Measurements from ENCODE around the gene GRK5.

GRK5 gene

DNA sequence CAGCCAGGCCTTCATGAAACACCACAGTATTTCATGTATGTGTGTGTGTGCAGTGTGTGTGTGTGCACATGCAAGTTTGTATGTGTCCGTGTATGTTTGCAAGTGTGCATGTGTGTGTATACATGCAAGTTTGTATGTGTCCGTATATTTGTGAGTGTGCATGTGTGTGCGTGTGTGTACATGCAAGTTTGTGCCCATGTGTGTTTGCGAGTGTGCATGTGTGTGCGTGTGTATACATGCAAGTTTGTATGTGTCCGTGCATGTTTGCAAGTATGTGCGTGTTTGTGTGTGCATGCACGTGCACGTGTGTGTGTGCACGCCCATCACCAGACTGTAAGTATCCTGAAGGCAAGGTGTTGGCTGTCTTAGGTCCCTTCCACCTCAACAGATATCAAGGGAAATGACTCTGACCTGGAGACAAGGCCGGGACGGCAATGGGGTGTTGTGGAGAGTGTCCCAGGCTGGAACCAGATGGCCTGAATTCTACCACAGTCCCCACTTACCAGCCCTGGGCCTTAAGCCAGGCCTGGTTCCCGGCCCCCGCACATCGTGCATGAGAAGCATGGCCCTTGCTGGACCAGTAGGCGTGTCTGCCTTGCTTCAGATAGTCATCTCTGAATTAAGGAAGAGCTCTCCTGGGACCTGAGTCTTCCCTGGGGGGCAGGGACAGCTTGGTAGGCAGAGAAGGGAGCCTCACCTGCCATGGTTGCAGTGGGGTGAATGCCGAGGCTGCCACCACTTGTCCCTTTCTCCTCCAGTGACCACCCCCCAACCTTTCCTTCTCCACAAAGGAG is 140.0 kb downstream of the GRK5 start:
- DNase-seq: no peak

DNA sequence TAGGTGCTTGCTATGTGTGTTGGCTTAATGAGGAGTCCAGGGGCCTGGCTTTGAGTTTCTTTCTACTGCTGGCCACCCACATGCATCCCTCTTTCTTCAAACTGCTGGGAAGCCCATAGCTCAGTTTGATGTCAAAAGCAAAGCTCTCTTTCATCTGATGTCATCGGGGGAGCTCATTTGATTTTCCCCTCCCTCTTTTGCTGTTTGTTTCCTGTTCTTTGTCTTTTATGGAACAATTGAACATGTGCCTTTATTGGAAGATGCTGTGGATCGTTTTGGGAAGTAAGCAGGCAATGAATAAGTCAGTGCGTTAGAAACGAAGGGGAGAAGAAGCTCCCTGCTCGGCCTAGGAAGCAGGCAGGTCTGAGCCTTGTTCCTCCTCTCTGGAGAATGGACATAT is 140.7 kb downstream of the GRK5 start:
- DNase-seq: no peak

DNA sequence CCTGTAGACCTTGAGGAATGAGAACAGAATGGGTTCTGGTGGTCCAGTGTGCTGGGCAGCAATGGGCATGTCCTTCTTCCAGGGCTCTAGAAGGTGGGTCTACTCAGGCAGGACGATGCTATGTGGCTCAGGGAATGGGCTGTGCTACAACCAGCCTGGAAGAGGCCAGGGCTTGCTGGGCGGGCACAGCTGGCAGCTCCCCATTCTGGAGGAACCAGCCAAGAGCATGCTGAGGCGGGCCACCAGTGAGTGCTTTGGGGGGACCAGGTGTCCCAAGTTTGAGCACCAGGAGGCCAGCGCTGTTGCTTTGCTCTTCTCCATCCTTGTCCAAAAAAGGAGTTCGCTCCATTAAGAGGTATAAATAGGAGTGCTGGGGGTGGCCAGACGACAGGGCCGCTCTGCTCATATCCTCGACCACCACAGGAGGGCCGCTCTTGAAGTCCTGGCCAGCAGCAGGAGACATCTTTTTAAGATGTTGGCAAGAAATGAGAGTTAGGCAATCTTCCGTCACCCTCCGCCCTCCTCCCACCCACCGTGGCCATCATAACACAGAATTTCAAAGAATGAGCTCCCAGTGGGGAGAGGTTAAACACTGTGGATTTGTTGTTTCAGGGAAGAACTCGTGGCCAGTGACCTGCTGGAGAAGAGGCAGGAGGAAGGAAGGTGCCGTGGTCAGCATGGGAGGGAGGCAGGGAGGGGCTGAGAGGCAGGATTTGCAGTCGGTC is 141.3 kb downstream of the GRK5 start:
- no peak for DNase-seq

DNA sequence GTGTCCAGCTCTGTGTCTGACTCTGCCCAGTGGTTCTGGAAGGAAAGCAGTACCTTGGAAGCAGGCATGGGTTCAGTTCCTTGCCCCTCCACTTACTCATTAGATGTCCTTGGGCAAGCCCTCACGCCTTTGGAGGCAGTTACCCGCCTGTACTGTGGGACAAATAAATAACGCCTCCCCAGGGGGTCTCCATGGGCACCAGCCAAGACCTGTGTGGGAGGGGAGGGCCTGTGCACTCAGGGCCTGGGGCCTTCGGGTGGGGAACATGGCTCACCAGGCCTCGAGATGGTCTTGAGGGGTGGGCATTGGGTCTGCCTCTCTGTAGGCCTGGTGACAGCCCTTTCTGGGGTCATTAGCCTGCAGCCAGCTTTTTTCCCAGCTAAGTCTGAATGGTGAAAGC is 142.0 kb downstream of the GRK5 start:
- no peak for DNase-seq

DNA sequence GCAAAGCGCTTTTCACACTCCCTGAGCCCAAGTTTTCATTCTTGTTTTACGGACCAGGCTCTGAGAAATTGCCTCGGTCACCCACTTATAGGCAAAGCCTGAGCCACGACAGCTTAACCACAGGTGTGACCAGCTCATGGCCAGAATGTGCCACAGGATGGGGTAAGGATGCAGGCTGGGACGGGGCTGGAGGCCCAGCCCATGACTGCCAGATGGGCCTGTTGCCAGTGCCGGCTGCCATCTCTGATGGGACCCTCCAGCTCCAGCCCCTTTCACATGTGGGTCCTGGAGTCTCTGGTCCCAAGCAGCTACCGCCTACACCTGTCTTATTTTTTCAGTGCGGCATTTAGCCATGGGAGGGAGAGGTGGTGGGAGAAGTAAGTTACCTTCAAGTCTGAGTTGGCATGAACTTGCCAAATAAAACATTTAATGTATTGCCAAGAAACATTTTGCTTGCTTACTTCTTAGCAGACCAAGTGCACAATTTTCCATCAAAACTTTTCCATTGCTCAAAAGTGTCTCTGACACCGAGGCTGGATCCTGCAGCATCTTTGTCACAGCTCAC is 142.6 kb downstream of the GRK5 start:
- DNase-seq: no peak

DNA sequence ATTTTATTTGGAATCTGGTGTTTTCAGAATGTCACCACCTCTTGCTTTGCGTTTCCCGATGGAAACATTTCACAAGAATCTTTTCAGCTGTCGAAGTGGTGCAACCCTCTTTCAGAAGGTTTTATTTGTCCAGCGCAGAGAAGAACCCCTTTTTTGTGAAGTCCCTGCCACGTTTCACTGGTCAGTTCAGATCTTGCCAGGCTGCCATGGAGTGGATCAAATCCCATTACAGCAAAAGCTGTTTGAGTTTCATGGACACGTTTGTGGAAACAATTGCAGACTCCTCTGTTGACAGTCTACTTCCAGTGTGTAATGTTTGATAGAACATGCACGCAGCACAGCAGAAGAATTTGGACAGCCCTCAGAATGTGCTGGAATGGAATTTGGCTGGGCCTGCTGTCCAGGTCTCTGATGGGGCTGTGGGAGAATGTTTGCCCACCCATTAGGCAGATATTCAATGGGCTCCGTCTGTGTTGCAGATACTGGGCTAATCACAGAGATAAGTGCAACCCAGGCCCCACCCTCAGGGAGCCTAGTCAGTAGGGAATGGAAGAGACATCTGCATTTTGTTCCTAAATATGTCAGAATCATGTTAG is 143.2 kb downstream of the GRK5 start:
- DNase-seq: no peak

DNA sequence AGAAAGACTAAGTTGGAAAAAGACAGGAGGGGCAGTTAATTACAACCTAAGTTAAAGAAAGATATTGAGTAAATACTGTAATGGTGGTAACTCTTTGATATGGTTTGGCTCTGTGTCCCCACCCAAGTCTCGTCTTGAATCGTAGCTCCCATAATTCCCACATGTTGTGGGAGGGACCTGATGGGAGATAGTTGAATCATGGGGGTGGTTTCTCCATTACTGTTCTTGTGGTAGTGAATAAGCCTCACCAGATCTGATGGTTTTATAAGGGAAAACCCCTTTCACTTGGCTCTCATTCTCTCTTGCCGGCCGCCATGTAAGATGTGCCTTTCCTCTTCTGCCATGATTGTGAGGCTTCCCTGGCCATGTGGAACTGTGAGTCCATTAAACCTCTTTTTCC is 143.8 kb downstream of the GRK5 start:
- DNase-seq: no peak

DNA sequence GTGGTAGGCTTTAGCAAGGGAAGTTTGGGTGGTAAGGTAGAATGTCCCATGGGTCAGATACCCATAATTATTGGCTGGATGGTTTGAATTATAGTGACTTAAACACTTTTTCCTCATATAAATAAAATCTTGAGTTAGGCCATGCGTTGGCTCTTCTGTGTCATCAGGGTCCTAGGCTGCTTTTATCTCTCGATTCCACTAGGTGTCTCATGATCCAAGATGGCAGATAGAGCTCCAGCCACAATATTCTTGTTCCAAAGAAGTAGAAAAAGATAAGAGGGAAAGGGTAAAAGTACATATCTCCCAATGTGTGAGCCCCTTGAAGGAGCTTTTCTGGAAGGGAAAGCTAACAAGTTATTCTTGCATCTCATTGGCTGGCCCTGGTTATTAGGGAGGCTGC is 144.7 kb downstream of the GRK5 start:
- no peak for DNase-seq

DNA sequence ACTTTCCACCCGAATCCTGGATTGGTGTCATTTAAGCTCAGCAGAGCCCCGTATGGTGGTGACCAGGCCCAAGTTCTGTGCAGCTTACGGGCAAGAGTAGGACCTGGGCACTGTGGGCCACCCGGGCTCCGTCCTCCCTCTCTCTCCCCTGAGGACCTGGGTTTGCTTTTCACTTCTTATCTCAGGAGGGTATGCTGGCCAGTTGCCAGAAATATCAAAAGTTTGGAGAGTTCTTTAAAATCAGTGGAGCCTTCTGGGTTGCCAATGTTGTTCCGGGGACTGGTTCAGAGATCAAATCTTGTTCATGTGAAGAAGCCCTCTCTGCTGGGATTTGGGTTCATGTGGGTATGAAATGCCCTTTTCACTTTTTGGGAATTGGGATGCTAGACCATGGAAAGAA is 145.4 kb downstream of the GRK5 start:
- no peak for DNase-seq

DNA sequence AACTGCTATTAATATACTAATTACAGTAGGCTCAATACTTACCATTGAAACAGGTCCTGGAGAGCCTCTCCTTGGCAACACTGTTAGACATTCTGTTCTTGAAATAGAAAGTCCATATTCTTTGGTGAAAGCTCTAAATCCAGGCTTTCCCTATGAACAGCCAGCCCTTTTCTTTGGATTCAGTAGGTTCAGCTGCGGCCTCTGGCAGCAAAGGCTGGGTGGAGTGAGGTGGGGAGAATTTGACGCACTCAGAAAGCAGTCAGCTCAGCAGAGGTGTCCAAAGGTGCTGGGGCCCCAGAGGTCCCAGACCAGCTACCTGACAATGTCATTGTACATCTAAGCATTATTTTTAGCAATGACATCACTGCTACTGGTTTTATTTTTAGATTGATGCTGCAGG is 146.1 kb downstream of the GRK5 start:
- DNase-seq: no peak

DNA sequence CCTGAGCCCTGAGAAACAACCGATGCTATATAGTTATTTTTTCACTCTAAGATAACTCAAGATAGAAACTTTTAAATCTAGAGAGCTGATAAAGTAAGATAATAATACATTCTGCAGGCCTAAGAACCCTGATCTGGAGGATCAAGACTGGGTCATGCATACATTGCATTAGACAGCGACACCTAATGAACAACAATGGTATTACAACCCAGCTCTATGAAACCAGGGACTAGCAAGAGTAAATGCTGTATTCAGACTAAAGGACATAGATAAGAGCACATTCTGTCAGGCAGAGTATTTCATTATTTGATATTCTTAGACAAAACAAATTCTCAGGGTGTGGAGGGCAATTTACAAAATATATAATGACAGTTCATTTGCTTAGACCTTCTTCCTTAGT is 148.6 kb downstream of the GRK5 start:
- DNase-seq: no peak

DNA sequence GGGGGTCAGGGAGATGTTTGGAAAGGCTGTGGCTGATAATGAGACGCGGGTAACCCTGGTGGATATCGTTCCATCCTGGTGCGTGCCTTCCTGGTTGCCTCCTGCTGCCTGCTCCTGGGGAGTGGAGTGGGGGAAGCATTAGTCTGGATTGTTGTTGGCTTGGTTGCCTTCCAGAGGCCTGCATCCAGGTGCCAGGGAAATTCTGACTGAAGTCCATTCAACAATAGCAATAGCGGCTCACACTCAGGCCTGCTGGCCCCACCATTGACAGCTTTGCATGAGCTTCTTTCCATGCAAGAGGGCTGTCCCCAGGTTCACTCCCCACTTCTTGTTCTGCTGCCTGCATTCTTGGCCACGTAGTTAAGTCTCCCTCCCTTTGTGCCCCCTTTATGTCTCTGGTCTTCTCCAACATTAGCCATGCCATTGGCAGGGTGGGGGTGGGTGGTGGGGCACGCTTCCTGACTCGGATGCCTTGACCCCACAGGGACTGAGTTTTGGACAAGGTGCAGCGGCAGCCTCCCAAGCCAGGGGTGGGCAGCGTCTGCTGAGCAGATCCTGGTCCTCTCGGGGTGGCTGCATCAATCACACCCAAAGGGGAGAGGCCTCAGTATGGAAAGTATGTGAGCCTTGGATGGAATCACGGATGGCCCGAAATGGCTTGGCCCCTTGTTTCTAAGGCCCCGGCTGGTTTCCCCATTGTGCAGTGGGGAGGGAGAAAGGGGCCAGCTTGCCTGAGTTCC is 150.2 kb downstream of the GRK5 start:
- no peak for DNase-seq

DNA sequence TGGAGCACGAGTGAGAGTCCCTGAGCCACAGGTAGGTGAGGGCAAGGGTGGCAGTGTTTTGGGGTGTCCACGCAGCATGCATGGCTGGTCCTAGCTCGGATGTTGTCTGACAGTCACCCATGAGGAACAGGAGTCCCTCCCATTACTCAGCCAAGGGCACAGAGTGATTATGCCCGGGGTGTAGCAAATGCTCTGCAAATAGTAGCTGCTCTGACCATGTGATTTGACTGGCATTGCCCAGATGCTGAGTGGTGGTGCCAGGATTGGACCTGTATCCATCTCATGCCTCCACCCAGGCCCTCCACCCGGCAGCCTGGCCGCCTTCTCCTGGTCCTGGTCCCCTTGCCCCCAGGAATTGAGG is 150.8 kb downstream of the GRK5 start:
- no peak for DNase-seq

DNA sequence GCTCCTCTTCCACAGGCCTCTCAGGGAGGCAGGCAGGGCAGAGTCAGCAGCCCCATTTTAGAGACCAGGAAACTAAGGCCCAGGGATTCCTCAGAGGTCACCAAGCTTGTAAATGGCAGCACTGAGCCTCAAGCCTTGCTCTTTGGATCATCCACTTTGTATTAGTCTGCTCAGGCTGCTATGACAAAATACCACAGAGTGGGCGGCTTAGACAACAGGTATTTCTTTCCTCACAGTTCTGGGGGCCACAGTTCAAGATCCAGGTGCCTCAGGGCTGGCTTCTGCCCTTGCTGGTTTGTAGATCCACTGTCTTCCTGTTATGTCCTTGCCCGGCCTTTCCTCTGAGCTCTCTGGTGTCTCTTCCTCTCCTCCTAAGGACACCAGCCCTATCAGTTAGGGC is 151.2 kb downstream of the GRK5 start:
- no peak for DNase-seq

DNA sequence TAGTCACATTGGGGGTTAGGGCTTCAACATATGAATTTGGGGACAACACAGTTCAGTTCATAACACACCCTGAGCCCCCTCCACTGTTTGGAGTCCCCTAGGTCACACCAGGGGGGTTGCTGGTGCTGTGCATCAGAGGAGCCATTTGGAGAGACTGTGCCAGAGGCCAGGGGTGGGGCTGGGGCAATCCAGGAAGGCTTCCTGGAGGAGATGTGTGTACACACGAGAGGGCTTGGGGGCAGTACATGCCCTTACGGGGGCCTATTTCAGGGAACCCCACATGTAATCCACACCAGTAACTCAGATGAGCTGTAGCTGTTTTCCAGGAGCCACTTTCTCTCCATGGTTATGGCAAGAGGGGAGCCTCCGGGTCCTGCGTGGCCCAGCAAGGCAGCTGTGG is 151.7 kb downstream of the GRK5 start:
- no peak for DNase-seq

DNA sequence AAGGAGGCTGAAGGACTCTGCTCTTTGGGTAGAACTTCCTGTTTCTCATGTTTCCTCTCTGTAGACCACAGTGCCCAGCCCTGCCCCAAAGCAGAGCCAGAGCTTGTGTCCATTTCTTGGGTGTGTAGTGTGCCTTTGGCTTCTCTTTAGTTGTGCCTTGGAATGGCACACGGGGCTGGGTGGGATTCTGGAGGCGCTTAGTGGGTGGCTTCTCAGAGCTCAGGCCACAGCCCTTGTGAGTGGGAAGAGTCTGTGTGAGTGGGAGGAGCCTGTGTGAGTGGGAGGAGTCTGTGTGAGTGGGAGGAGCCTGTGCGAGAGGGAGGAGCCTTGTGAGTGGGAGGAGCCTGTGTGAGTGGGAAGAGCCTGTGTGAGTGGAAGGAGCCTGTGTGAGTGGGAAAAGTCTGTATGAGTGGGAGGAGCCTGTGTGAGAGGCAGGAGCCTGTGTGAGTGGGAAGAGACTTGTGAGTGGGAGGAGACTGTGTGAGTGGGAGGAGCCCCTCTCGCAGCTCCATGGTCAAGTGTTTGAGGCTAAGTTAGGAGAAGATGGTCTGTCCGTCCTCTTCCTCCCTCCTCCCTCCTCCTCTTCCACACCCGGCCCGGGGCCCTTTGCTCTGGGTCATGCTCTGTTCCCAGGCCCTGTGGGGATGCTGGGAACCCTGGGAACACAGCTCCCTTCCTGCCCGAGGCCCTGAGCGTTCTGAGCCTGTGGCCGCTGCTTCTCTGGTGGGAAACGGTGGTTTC is 153.0 kb downstream of the GRK5 start:
- DNase-seq: no peak

DNA sequence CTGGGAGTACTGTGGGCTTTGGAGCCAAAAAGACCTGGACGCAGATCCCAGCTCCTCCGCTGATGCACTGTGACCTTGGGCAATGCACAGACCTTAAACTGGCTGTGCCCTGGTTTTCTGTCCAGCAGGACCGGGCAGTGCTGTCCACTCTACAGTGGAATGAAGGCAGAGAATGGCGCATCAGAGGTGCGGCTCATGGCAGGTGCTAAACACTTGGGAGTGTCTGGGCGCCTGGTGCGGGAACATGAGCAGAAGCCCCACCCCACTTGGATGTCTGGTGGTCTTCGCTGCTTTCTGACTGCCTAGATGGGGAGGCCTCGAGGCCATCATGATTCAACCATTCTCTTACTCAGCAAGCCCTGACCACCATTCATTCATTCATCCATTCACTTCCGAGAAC is 153.7 kb downstream of the GRK5 start:
- DNase-seq: no peak

DNA sequence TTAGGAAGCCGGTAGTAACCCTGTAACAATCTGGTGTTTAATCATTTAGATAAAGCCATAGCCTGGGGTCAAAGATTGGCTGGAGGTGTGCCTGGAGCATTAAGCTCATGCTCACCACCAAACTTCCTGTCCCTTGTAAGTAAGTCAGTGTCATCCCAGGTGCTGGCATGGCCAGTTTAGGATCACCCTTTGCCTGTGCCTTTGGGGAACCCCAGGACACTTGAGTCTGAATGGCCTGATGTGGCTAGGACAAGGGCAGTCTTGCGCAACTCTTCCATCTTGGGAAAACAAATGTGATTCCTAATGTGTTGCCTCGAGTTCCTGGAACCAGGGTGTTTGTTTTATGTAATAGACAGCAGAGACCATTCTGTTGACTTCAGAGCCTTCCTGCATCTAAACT is 154.8 kb downstream of the GRK5 start:
- no peak for DNase-seq

DNA sequence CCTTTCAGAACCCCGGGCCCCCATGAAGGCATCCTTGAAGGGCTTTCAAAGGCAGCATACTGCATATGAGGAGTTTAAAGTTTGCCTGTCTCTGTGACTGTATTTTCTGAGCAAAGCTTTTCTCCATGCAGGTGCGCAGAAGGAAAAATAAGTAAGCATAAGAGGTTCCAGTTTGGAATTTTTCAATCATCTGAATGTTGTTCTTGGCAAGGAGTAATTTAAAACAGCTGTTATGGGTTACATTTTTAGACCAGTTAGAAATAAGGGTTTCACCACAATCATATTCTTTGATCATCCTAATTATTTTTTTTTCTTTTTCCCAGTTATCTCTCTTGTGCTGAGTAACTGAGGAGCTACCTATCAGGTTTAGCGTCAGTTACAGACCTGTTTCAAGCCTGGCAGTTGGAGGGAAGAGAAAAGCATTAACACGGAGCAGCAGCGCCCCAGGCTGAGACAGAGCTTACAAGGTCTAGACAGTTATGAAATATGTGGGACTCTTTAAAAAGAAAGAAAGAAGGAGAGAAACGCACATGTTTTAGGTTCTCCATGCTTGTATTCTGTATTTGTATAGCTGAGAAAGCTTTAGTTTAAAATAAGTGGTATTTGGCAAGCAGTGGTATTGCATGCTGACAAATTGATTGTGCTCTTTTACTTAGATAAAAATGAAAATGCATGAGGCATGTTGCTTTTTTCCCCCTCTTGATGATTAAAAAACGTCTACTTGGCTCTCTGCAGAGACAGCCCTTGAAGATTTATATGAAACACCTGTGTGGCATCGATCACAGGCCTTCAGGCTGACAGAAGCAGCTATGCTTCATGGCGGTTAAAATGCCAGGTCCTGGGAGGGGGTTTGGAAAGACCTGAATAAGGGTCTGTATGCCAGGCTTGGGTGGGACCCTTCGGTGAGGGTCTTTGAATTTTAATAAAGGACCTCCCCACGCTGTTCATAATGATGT is 157.6 kb downstream of the GRK5 start:
- no peak for DNase-seq

DNA sequence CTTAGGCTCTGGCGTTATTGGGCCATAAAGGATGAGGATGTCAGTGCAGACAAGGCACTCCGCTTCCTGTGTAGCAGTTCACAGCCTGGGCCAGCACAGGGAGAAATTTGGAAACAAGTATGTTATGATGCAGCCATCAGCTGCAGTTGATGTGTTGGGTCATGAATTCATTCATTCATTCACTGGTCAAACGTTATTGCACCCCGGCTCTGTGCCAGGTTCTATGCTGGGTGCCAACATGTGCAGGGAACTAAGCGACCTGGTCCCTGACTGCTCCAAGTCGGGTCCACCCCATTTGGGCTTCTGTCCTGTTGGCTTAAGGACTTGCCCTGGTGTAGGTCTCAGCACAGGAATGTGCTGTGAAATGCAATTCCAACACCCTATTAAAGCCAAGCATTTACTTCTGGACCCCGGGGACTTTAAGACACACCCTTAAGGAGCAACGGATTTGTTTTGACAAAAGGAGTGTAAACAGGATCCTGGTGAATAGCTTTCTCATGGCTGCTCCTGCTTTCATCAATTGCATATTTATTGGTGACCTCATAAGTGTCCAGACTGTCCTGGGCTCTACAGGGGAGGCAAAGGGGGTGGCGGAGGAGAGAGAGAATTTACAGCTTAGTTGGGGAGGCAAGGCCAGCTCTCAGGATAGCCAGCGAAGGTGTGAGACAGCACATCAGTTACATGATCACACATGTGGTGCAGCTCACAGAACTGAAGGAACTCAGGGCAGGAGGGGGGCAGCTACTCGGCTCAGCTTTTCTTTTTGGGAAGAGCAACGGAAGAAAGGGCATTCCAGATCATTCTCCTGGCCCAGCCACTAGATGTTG is 158.6 kb downstream of the GRK5 start:
- DNase-seq: no peak

Data from stimulated activated CD4-positive, alpha-beta T cell treated with anti-CD3 and anti-CD28 coated beads, Interleukin-12 subunit alpha, Interleukin-12 subunit beta, amount 100 ng/mL, for 4 hours (primary cell).